Nephron progenitor cell (in vitro differentiated cells): ENCODE results near the gene IGLL5.
"Not testable (repeated sequence)": the region's sequence is repeated elsewhere in the genome, so short reads cannot be mapped to it uniquely, and the experiment has no call there.

Experiments
- DNase-seq: peaks from one replicate; pipeline ENCODE4 v3.0.0; 2021
- H3K27ac Mint-ChIP-seq: 2 replicates; pipeline ENCODE4 v1.8.0; 2021; ENCODE audit warnings: mild to moderate bottlenecking, moderate library complexity, mixed read lengths
- H3K27me3 Mint-ChIP-seq: 2 replicates; pipeline ENCODE4 v1.8.0; 2021; ENCODE audit warnings: mild to moderate bottlenecking, low read depth, mixed read lengths; ENCODE audit not compliant: poor library complexity
- H3K36me3 Mint-ChIP-seq: 2 replicates; pipeline ENCODE4 v1.8.0; 2021; ENCODE audit warnings: low read depth, mixed read lengths
- H3K4me1 Mint-ChIP-seq: 2 replicates; pipeline ENCODE4 v1.8.0; 2021; ENCODE audit warnings: mixed read lengths
- H3K4me3 Mint-ChIP-seq: 2 replicates; pipeline ENCODE4 v1.8.0; 2021; ENCODE audit warnings: mild to moderate bottlenecking, moderate library complexity, mixed read lengths
- H3K9me3 Mint-ChIP-seq: 2 replicates; pipeline ENCODE4 v1.8.0; 2021; ENCODE audit warnings: mild to moderate bottlenecking, moderate library complexity, mixed read lengths
- CTCF ChIP-seq: fragments of 200-600 bp; sonication (generic); IDR thresholded peaks from 2 replicates; pipeline ENCODE4 v1.5.0; 2021; ENCODE audit warnings: antibody characterized with exemption

Gene IGLL5

DNA sequence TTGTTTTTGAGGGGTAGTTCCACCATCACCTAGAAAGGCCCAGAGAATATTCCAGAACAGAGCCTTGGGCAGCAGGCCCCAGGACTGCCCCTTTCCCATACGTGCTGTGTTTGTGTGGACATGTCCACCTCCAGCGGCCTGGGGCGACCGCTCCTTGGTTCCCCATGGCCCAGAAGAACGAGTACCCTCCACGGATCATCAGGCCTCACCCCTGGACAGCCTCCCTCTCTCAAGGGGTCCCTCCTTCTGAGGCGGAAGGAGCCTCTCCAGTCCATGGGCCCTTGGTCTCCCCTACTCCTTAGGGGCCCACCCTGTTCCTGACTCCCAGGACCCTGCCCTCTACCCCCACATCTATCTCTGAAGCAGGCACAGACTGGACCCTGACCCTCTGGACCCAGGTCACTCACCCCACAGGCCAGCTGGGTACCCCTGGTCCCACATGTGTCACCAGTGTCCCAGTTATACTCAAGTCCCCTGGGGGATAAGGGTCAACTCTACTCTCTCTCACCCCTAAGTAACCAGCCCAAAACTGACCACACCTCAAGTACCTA is 32.6 kb downstream of the IGLL5 start:
- Mint-ChIP-seq H3K4me1 (peaks cover 40% of the 10 kb centered on the region), H3K9me3 (no peaks in the 10 kb centered on the region), H3K4me3 (no peak overlapping the region), H3K27ac (no peak overlapping the region), H3K27me3 (peaks cover 19% of the 10 kb centered on the region), H3K36me3 (no peaks in the 10 kb centered on the region)
- no peak for DNase-seq
- no peak for TF ChIP-seq CTCF

- H3K36me3 Mint-ChIP-seq, result no peaks in the 10 kb centered on the region
- no peak overlapping the region for H3K4me3 Mint-ChIP-seq
- peaks cover 12% of the 10 kb centered on the region for H3K27me3 Mint-ChIP-seq
- H3K4me1 Mint-ChIP-seq, result peaks cover 49% of the 10 kb centered on the region
- TF ChIP-seq CTCF, result no peak
- H3K9me3 Mint-ChIP-seq, result no peaks in the 10 kb centered on the region
- no peak for DNase-seq
- no peak overlapping the region for H3K27ac Mint-ChIP-seq
Measured at GRCh38 chr22:22920910-22921550, 33.4 kb downstream of the IGLL5 start.

DNA sequence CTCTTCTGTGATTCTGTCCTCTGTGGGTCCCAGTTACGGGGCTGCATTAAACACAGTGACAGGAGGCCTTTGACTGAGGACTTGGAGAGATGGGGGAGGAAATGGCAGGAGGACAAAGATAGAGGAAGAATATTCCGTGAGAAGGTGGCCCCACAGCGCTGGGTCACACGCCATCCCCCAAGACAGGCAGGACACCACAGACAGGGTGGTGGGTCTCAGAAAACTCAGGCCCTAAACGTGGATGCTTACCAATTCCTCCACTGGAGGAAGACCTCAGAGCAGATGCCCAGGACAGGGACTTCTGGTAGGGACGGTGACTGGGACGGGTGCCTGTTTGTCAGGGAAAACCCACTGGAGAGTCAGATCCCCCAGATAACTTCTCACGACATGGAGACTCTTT is 34.0 kb downstream of the IGLL5 start:
- H3K36me3 Mint-ChIP-seq, result no peaks in the 10 kb centered on the region
- no peak for TF ChIP-seq CTCF
- peaks cover 12% of the 10 kb centered on the region for H3K27me3 Mint-ChIP-seq

GRCh38 chr22:22922092-22922953 is 34.7 kb downstream of the IGLL5 start:
- H3K27me3 Mint-ChIP-seq, result peaks cover 12% of the 10 kb centered on the region
- H3K4me1 Mint-ChIP-seq, result peaks cover 60% of the 10 kb centered on the region
- H3K36me3 Mint-ChIP-seq, H3K27ac Mint-ChIP-seq, DNase-seq, H3K9me3 Mint-ChIP-seq, H3K4me3 Mint-ChIP-seq: not testable (repeated sequence)

More for the DNA sequence above, 34.0 kb downstream of the IGLL5 start:
- Mint-ChIP-seq H3K4me3 (no peak overlapping the region), H3K9me3 (no peaks in the 10 kb centered on the region), H3K27ac (no peak overlapping the region), H3K4me1 (peaks cover 54% of the 10 kb centered on the region)
- DNase-seq, result no peak

DNA sequence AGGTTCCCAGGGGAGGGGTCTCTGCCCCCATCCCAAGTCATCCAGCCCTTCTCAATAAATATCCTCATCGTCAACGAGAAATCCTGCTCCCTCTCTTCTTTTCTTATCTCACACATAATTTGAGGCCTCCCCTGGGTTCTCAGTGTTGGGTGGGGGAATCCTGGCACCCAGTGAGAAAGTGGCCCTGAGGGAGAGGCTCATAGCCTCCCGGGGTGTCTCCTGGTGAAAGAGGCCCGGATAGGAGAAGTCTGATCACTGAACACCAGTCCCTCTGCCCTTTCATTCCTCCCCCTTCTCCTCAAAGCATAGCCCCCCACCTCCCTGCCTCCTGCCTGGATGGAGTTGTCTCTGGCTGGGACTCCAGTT is 35.3 kb downstream of the IGLL5 start:
- TF ChIP-seq CTCF, result no peak
- Mint-ChIP-seq H3K36me3 (no peaks in the 10 kb centered on the region), H3K4me1 (peaks cover 60% of the 10 kb centered on the region), H3K9me3 (no peaks in the 10 kb centered on the region), H3K4me3 (no peak overlapping the region), H3K27me3 (peaks cover 9% of the 10 kb centered on the region), H3K27ac (no peak overlapping the region)
- no peak for DNase-seq

DNA sequence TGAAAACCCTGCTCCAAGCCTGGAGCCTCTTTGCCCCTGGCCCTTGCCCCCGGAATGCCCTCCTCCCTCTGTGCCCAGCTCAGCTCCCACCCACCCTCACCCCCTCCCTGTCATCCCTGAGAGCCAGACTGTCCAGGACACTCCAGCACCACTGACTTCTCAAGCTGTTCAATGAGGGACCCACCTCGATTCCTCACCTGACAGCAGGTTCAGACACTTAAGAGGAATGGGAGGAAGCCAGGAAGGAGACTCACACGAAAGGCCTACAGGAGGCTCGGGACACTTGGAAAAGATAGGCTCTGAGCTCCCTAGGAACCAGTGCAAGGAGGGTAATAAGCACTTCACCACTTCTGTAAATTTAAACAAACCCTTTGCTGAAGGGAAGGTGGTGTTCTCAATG is 35.8 kb downstream of the IGLL5 start:
- Mint-ChIP-seq H3K27me3 (peaks cover 9% of the 10 kb centered on the region), H3K27ac (no peak overlapping the region), H3K36me3 (no peaks in the 10 kb centered on the region), H3K4me1 (peaks cover 64% of the 10 kb centered on the region), H3K4me3 (no peak overlapping the region), H3K9me3 (no peaks in the 10 kb centered on the region)
- DNase-seq, result no peak
- no peak for TF ChIP-seq CTCF
